Smooth muscle cell (in vitro differentiated cells): Measurements from ENCODE around the gene SERTAD1. TPM values are rescaled to one million over a fixed set of nuclear protein-coding genes. Genes with fewer than 3 reads are reported as not detected.

Source experiments
- polyA plus RNA-seq: library from polyadenylated mRNA; unstranded; fragments of >200 nt; fragmentation: Nextera tagmentation; extraction: Ambion mirVana; gene quantifications from 2 replicates; pipeline ENCODE4 v1.2.1, GENCODE V29; 2016
- small RNA-seq: library from RNA; depleted of rRNA; stranded (forward); fragments of <200 nt; gene quantifications from one replicate; pipeline ENCODE3, GENCODE V24; 2014
- total RNA-seq: library from RNA; depleted of rRNA; stranded (reverse); fragments of >200 nt; gene quantifications from 2 replicates; pipeline ENCODE4 v1.2.3, GENCODE V29; 2014

The SERTAD1 gene
- total and polyA plus RNA-seq, 2 experiments from 2014 or later, result 44.0 to 67.2 TPM

Small RNA genes lying within 50 kb of the gene (small RNA-seq; reads per million reads assigned to genes)
- not detected for gene RF00017

Other genes starting within 250 kb of the SERTAD1 start
- gene MAP3K10, start 234.6 kb downstream of the SERTAD1 start, total RNA-seq, result 4.4 and 14.8 TPM in 2 replicates
- gene MAP3K10, start 234.6 kb downstream of the SERTAD1 start, polyA plus RNA-seq, result 7.8 and 14.1 TPM in 2 replicates
- gene TTC9B, start 207.6 kb downstream of the SERTAD1 start, total RNA-seq, result not detected in 2 replicates
- gene TTC9B, start 207.6 kb downstream of the SERTAD1 start, polyA plus RNA-seq, result 0.90 TPM in 1 of 2 replicates, not detected in the other
- gene CCNP, start 199.3 kb downstream of the SERTAD1 start, total RNA-seq, result not detected in 2 replicates
- gene CCNP, start 199.3 kb downstream of the SERTAD1 start, polyA plus RNA-seq, result 0.23 and 0.38 TPM in 2 replicates
- gene AKT2, start 140.6 kb downstream of the SERTAD1 start, total RNA-seq, result 54.9 and 62.6 TPM in 2 replicates
- gene AKT2, start 140.6 kb downstream of the SERTAD1 start, polyA plus RNA-seq, result 26.6 and 39.1 TPM in 2 replicates
- gene C19orf47, start 77.6 kb downstream of the SERTAD1 start, total RNA-seq, result 6.3 and 7.6 TPM in 2 replicates
- 7.8 and 9.3 TPM in 2 replicates for gene C19orf47, start 77.6 kb downstream of the SERTAD1 start, polyA plus RNA-seq
- gene PLD3, start 77.3 kb downstream of the SERTAD1 start, total RNA-seq, result 716 and 737 TPM in 2 replicates
- gene PLD3, start 77.3 kb downstream of the SERTAD1 start, polyA plus RNA-seq, result 880 and 1,023 TPM in 2 replicates
- gene HIPK4, start 35.8 kb downstream of the SERTAD1 start, total RNA-seq, result not detected in 2 replicates
- gene HIPK4, start 35.8 kb downstream of the SERTAD1 start, polyA plus RNA-seq, result 0.32 and 0.39 TPM in 2 replicates
- gene PRX, start 12.6 kb downstream of the SERTAD1 start, total RNA-seq, result 3.3 and 4.4 TPM in 2 replicates
- gene PRX, start 12.6 kb downstream of the SERTAD1 start, polyA plus RNA-seq, result 2.9 and 3.9 TPM in 2 replicates
- gene SERTAD3, start 18.3 kb upstream of the SERTAD1 start, total RNA-seq, result 40.4 and 43.1 TPM in 2 replicates
- 78.0 and 82.9 TPM in 2 replicates for gene SERTAD3, start 18.3 kb upstream of the SERTAD1 start, polyA plus RNA-seq
- gene BLVRB, start 39.8 kb upstream of the SERTAD1 start, total RNA-seq, result 49.1 and 50.3 TPM in 2 replicates
- 86.4 and 95.4 TPM in 2 replicates for gene BLVRB, start 39.8 kb upstream of the SERTAD1 start, polyA plus RNA-seq
- gene SPTBN4, start 41.0 kb upstream of the SERTAD1 start, total RNA-seq, result 0.45 and 1.0 TPM in 2 replicates
- gene SPTBN4, start 41.0 kb upstream of the SERTAD1 start, polyA plus RNA-seq, result 0.63 and 1.2 TPM in 2 replicates
- 38.8 and 40.9 TPM in 2 replicates for gene SHKBP1, start 150.9 kb upstream of the SERTAD1 start, total RNA-seq
- 90.8 and 102 TPM in 2 replicates for gene SHKBP1, start 150.9 kb upstream of the SERTAD1 start, polyA plus RNA-seq
- gene LTBP4, start 175.4 kb upstream of the SERTAD1 start, total RNA-seq, result 28.5 and 38.5 TPM in 2 replicates
- gene LTBP4, start 175.4 kb upstream of the SERTAD1 start, polyA plus RNA-seq, result 170 and 188 TPM in 2 replicates